Thyroid gland (tissue), 4 donors: ENCODE data around the gene CHCHD6. TPM values are rescaled to one million over a fixed set of nuclear protein-coding genes. Genes with fewer than 3 reads are reported as not detected.

Experiments used
- DNase-seq, 2 donors: peaks; one replicate each; pipeline ENCODE4 v3.0.0-alpha.2; 2019
- H3K27ac ChIP-seq, 3 donors: fragments of 200-600 bp; sonication (generic); 1 replicate in 2 of 3; 2 replicates in 1 of 3; pipeline ENCODE4 v1.5.1; 2016 to 2019; ENCODE audit warnings: mild to moderate bottlenecking in 1 of 3, moderate library complexity in 1 of 3
- H3K27me3 ChIP-seq: fragments of 200-600 bp; sonication (generic); one replicate; pipeline ENCODE4 v1.5.1; 2019
- H3K36me3 ChIP-seq, 2 donors: fragments of 200-600 bp; sonication (generic); one replicate each; pipeline ENCODE4 v1.5.1; 2016 to 2019
- H3K4me1 ChIP-seq, 2 donors: fragments of 200-600 bp; sonication (generic); one replicate each; pipeline ENCODE4 v1.5.1; 2017 to 2019
- H3K4me3 ChIP-seq, 3 donors: fragments of 200-600 bp; sonication (generic); replicated peaks in 1 of 3; 1 replicate in 2 of 3; 2 replicates in 1 of 3; pipeline ENCODE4 v1.5.1; 2016; ENCODE audit warnings: mild to moderate bottlenecking in 1 of 3
- H3K9me3 ChIP-seq: fragments of 200-600 bp; sonication (generic); one replicate; pipeline ENCODE4 v1.5.1; 2017
- POLR2A ChIP-seq, 2 donors: fragments of 450-650 bp; IDR thresholded peaks; one replicate each; pipeline ENCODE4 v1.6.1; 2017; ENCODE audit warnings: antibody characterized with exemption in 2 of 2, mild to moderate bottlenecking in 2 of 2, moderate library complexity in 1 of 2
- WGBS, 2 donors: methylation state at CpG; one replicate each; pipeline ENCODE4 v1.1.5; 2017; 5-methylcytosine and 5-hydroxymethylcytosine counted together
- intact Hi-C: fragments of 100-400 bp; cut with DNase I; formaldehyde crosslinking; loops from one replicate; pipeline ENCODE4 v1.15.1; 2023
- total RNA-seq, 4 donors: library from RNA; depleted of rRNA; stranded (reverse); fragments of >200 nt; gene quantifications; one replicate each; pipeline ENCODE4 v1.2.3, GENCODE V29; 2016
- TF ChIP-seq, protein P1 (sequence below), 6 experiments: fragments of 200-600 bp in 3 of 6; fragments of 450-650 bp in 3 of 6; sonication (generic) in 3 of 6; IDR thresholded peaks; one replicate each; pipeline ENCODE4 v1.5.1; 2016 to 2019; ENCODE audit warnings: antibody characterized with exemption in 6 of 6, mild to moderate bottlenecking in 2 of 6, inconsistent platforms in 1 of 6, moderate library complexity in 1 of 6

Gene CHCHD6
- total RNA-seq, 4 donors from 2014 or later, result 22.9 to 27.8 (median 24.4) TPM

GRCh38 chr3:126721246-126721645 is 17.2 kb downstream of the CHCHD6 start:
- no peak for TF ChIP-seq POLR2A (IDR thresholded peaks at IDR 0.05)
- TF ChIP-seq, protein P1, sequence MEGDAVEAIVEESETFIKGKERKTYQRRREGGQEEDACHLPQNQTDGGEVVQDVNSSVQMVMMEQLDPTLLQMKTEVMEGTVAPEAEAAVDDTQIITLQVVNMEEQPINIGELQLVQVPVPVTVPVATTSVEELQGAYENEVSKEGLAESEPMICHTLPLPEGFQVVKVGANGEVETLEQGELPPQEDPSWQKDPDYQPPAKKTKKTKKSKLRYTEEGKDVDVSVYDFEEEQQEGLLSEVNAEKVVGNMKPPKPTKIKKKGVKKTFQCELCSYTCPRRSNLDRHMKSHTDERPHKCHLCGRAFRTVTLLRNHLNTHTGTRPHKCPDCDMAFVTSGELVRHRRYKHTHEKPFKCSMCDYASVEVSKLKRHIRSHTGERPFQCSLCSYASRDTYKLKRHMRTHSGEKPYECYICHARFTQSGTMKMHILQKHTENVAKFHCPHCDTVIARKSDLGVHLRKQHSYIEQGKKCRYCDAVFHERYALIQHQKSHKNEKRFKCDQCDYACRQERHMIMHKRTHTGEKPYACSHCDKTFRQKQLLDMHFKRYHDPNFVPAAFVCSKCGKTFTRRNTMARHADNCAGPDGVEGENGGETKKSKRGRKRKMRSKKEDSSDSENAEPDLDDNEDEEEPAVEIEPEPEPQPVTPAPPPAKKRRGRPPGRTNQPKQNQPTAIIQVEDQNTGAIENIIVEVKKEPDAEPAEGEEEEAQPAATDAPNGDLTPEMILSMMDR (IDR thresholded peaks at IDR 0.05), result no peak
- no peaks in the 10 kb centered on the region for H3K36me3 ChIP-seq
- WGBS, 2 donors, result 97% methylated on average over 10 of the region's 10 CpGs
- H3K27ac ChIP-seq, result no peak overlapping the region
- H3K4me1 ChIP-seq, result peaks cover 8 to 25% of the 10 kb centered on the region in 2 donors
- intact Hi-C loops, result no loop called here
- no peak overlapping the region for H3K4me3 ChIP-seq
- no peaks in the 10 kb centered on the region for H3K27me3 ChIP-seq
- no peak for DNase-seq
- H3K9me3 ChIP-seq, result no peaks in the 10 kb centered on the region

GRCh38 chr3:126723237-126723636 is 19.2 kb downstream of the CHCHD6 start:
- peaks cover 8 to 24% of the 10 kb centered on the region in 2 donors for H3K4me1 ChIP-seq
- no peaks in the 10 kb centered on the region for H3K27me3 ChIP-seq
- intact Hi-C loops, result no loop called here
- DNase-seq, result no peak
- H3K4me3 ChIP-seq, result no peak overlapping the region
- TF ChIP-seq, protein P1 (IDR thresholded peaks at IDR 0.05), result no peak
- TF ChIP-seq POLR2A (IDR thresholded peaks at IDR 0.05), result no peak
- WGBS, 2 donors, result 96 to 99% methylated on average over 2 of the region's 2 CpGs
- H3K27ac ChIP-seq, result no peak overlapping the region
- H3K9me3 ChIP-seq, result no peaks in the 10 kb centered on the region
- no peaks in the 10 kb centered on the region for H3K36me3 ChIP-seq

GRCh38 chr3:126723801-126724200 is 19.8 kb downstream of the CHCHD6 start:
- intact Hi-C loops, result no loop called here
- 97 to 98% methylated on average over 1 of the region's 1 CpG for WGBS, 2 donors
- Histone ChIP-seq H3K36me3 (no peaks in the 10 kb centered on the region), H3K4me3 (no peak overlapping the region), H3K27me3 (no peaks in the 10 kb centered on the region), H3K27ac (no peak overlapping the region), H3K4me1 (peaks cover 7 to 19% of the 10 kb centered on the region in 2 donors), H3K9me3 (no peaks in the 10 kb centered on the region)
- TF ChIP-seq, protein P1 (IDR thresholded peaks at IDR 0.05), result no peak
- no peak for TF ChIP-seq POLR2A (IDR thresholded peaks at IDR 0.05)
- DNase-seq, result no peak

GRCh38 chr3:126728680-126729079 is 24.6 kb downstream of the CHCHD6 start:
- no peaks in the 10 kb centered on the region for H3K27me3 ChIP-seq
- H3K4me3 ChIP-seq, result no peak overlapping the region
- no peak overlapping the region for H3K27ac ChIP-seq
- H3K4me1 ChIP-seq, result no peaks in the 10 kb centered on the region
- DNase-seq, result no peak
- no peaks in the 10 kb centered on the region for H3K36me3 ChIP-seq
- TF ChIP-seq, protein P1 (IDR thresholded peaks at IDR 0.05), result no peak
- TF ChIP-seq POLR2A (IDR thresholded peaks at IDR 0.05), result no peak
- intact Hi-C loops, result no loop called here
- no peaks in the 10 kb centered on the region for H3K9me3 ChIP-seq
- 96 to 98% methylated on average over 1 of the region's 1 CpG for WGBS, 2 donors

- no peaks in the 10 kb centered on the region for H3K9me3 ChIP-seq
- intact Hi-C loops, result no loop called here
- no peaks in the 10 kb centered on the region for H3K27me3 ChIP-seq
- H3K4me1 ChIP-seq, result no peaks in the 10 kb centered on the region
- H3K36me3 ChIP-seq, result no peaks in the 10 kb centered on the region
- 93 to 98% methylated on average over 7 of the region's 7 CpGs for WGBS, 2 donors
- no peak overlapping the region for H3K27ac ChIP-seq
- no peak for DNase-seq
- H3K4me3 ChIP-seq, result no peak overlapping the region
- TF ChIP-seq, protein P1 (IDR thresholded peaks at IDR 0.05), result no peak
- no peak for TF ChIP-seq POLR2A (IDR thresholded peaks at IDR 0.05)
Observed at GRCh38 chr3:126730376-126730775, 26.3 kb downstream of the CHCHD6 start.
